Neural crest cell (in vitro differentiated cells): ENCODE results near the gene ERICH4. TPM values are rescaled to one million over a fixed set of nuclear protein-coding genes. Genes with fewer than 3 reads are reported as not detected.

ENCODE experiments used
- DNase-seq: peaks from one replicate; pipeline ENCODE4 v3.0.0; 2021; ENCODE audit warnings: low read depth, mixed read lengths, low spot score
- H3K27ac Mint-ChIP-seq: one replicate; pipeline ENCODE4 v1.8.0; 2021; ENCODE audit warnings: mild to moderate bottlenecking, mixed read lengths; ENCODE audit not compliant: unreplicated experiment
- H3K27me3 Mint-ChIP-seq: 2 replicates; pipeline ENCODE4 v1.8.0; 2021; ENCODE audit warnings: low read depth, mild to moderate bottlenecking, mixed read lengths
- H3K36me3 Mint-ChIP-seq: 2 replicates; pipeline ENCODE4 v1.8.0; 2021; ENCODE audit warnings: low read depth, mild to moderate bottlenecking, mixed read lengths
- H3K4me1 Mint-ChIP-seq: 2 replicates; pipeline ENCODE4 v1.8.0; 2021; ENCODE audit warnings: mixed read lengths
- H3K4me3 Mint-ChIP-seq: one replicate; pipeline ENCODE4 v1.8.0; 2021; ENCODE audit warnings: mild to moderate bottlenecking, mixed read lengths
- H3K9me3 Mint-ChIP-seq: 2 replicates; pipeline ENCODE4 v1.8.0; 2021; ENCODE audit warnings: mixed read lengths
- total RNA-seq: library from RNA; stranded (reverse); gene quantifications from 2 replicates; pipeline ENCODE4 v1.2.1, GENCODE V29; 2021
- TF ChIP-seq, protein P1 (sequence below): fragments of 200-600 bp; sonication (generic); conservative IDR thresholded peaks from 2 replicates; pipeline ENCODE4 v1.5.0; 2021; ENCODE audit warnings: antibody characterized with exemption, mild to moderate bottlenecking

The ERICH4 gene
- total RNA-seq, 1 donor from 2014 or later, result not detected

DNA sequence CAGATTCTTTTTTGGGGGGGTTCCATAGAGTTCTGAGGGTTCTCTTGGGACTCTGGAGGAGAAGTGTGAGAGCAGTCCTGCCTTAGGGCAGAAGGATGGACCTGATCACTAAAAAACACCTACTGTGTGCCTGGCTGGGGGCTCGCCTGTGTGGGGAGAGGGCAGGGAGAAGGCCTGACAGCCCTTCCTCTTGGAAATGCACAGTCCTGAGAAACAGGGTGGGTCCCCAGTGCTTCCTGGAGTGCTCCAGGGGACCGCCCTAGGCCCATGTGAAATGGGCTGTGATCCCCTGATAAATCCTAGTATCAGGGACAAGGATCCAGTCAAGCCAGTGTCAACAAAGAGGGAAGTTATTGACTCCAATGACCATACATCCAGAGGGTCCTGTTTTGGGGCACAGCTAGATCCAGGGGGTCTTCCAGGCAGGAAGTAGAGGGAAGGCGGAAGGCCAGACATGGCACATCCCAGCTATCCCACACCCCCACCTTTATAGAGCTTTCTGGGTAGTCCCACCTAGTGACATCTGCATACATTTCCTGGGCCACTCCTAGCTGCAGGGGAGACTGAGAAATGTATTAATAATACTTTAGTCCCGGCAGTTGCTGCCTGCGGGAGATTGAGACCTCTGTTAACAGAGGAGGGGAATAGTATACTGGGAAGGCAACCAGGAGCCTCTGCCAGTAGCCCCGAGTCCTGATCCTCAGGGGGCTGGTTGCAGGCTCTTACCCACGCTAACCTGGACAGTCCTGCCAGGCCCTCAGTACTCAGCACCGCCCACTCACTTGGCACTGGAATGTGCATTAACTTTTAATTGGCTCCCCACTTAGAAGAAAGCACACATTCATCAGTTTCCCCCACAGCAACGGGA is 31.6 kb upstream of the ERICH4 start:
- H3K27me3 Mint-ChIP-seq, result no peaks in the 10 kb centered on the region
- TF ChIP-seq, protein P1, sequence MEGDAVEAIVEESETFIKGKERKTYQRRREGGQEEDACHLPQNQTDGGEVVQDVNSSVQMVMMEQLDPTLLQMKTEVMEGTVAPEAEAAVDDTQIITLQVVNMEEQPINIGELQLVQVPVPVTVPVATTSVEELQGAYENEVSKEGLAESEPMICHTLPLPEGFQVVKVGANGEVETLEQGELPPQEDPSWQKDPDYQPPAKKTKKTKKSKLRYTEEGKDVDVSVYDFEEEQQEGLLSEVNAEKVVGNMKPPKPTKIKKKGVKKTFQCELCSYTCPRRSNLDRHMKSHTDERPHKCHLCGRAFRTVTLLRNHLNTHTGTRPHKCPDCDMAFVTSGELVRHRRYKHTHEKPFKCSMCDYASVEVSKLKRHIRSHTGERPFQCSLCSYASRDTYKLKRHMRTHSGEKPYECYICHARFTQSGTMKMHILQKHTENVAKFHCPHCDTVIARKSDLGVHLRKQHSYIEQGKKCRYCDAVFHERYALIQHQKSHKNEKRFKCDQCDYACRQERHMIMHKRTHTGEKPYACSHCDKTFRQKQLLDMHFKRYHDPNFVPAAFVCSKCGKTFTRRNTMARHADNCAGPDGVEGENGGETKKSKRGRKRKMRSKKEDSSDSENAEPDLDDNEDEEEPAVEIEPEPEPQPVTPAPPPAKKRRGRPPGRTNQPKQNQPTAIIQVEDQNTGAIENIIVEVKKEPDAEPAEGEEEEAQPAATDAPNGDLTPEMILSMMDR, result no peak
- H3K4me1 Mint-ChIP-seq, result no peaks in the 10 kb centered on the region
- H3K27ac Mint-ChIP-seq, result no peak overlapping the region
- no peaks in the 10 kb centered on the region for H3K36me3 Mint-ChIP-seq
- no peak overlapping the region for H3K4me3 Mint-ChIP-seq
- no peaks in the 10 kb centered on the region for H3K9me3 Mint-ChIP-seq
- DNase-seq, result no peak

DNA sequence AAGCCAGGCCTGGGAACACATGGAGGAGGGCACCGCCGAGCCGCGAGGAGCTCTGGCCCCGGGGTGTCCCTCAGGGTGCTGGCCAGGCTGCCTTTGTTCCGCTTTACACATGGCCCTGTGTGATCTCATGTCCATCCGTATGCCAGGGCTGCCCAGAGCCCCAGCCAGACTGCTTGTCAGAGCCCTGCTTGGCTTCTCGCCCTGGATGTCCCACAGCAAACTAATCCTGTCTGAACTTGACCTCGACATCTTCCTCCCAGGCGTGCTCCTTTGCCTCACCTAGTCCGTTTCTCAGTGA is 31.0 kb upstream of the ERICH4 start:
- no peaks in the 10 kb centered on the region for H3K27me3 Mint-ChIP-seq
- peak overlapping the region; percentile 71 for H3K27ac Mint-ChIP-seq
- H3K36me3 Mint-ChIP-seq, result no peaks in the 10 kb centered on the region
- no peak overlapping the region for H3K4me3 Mint-ChIP-seq
- H3K4me1 Mint-ChIP-seq, result no peaks in the 10 kb centered on the region
- no peak for DNase-seq
- TF ChIP-seq, protein P1, result no peak
- H3K9me3 Mint-ChIP-seq, result no peaks in the 10 kb centered on the region

DNA sequence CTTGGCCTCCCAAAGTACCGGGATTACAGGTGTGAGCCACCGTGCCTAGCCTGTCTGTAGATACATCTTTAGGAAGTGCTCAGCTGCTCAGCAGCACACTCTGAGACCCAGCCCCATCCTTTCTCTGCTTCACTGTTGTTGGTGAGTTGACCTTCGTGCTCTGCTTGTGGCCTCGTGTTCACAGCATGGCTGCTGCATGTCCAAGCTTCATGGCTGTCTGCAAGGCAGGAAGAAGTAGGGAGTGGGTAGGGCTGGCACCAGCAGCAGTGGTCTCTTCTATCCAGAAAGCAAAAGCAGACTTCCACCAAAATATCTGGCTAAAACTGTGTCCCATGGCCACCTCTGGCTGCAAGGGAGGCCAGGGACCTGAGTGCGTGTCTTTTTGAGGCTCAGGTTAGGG is 30.0 kb upstream of the ERICH4 start:
- TF ChIP-seq, protein P1, result no peak
- H3K27me3 Mint-ChIP-seq, result no peaks in the 10 kb centered on the region
- H3K9me3 Mint-ChIP-seq, result no peaks in the 10 kb centered on the region
- no peak overlapping the region for H3K4me3 Mint-ChIP-seq
- H3K27ac Mint-ChIP-seq, result no peak overlapping the region
- no peaks in the 10 kb centered on the region for H3K36me3 Mint-ChIP-seq
- H3K4me1 Mint-ChIP-seq, result no peaks in the 10 kb centered on the region
- DNase-seq, result no peak

DNA sequence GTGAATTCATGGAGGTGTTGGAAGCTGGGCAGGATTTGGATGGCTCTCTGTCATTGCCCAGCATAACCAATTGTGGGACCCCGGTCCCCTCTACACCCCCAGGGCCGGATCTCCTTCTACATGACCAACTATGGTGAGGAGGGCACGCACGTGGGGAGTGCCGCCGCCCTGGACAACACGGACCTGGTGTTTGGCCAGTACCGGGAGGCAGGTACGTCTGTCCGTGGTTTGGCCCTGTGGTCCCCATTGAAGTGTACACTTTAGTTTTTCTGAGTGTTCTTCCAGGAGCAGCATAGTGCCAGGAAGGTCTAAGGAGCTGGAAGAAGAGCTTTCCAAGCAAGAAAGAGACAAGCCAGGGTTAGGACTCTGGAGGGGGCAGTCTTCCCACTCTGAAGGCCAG is 29.0 kb upstream of the ERICH4 start:
- no peaks in the 10 kb centered on the region for H3K36me3 Mint-ChIP-seq
- no peak overlapping the region for H3K27ac Mint-ChIP-seq
- H3K4me3 Mint-ChIP-seq, result no peak overlapping the region
- H3K9me3 Mint-ChIP-seq, result no peaks in the 10 kb centered on the region
- no peaks in the 10 kb centered on the region for H3K4me1 Mint-ChIP-seq
- TF ChIP-seq, protein P1, result no peak
- DNase-seq, result no peak
- no peaks in the 10 kb centered on the region for H3K27me3 Mint-ChIP-seq

DNA sequence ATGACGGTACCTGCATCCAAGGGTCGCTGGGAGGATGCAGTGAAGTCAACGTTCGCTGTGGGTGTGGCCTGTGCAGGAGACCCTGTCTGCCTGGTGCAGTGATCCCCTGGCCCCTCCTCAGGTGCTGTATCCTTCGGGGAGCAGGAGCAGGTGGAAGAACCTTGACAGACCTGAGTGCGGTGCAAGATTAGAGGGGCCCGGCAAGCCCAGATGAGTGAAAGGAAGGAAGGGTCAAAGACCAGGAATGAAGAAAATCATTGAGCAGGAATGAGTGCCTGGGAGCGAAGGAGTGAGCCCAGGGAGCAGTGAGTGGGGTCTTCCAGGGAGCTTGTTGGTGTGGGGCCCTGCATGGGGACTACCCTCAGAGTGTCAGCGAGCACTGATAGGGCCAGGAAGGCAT is 28.5 kb upstream of the ERICH4 start:
- TF ChIP-seq, protein P1, result no peak
- Mint-ChIP-seq H3K9me3 (no peaks in the 10 kb centered on the region), H3K4me3 (no peak overlapping the region), H3K4me1 (no peaks in the 10 kb centered on the region), H3K27me3 (no peaks in the 10 kb centered on the region), H3K27ac (no peak overlapping the region), H3K36me3 (no peaks in the 10 kb centered on the region)
- DNase-seq, result no peak
